ENCODE results near the gene TP53I3. TPM values are rescaled to one million over a fixed set of nuclear protein-coding genes. Genes with fewer than 3 reads are reported as not detected.

The TP53I3 gene
- total RNA-seq, 1 donor from 2014 or later: 81.5 TPM

- DNase-seq (ENCODE audit: low spot score): no peak
Observed at GRCh38 chr2:24058564-24059271, 25.9 kb downstream of the TP53I3 start.

DNA sequence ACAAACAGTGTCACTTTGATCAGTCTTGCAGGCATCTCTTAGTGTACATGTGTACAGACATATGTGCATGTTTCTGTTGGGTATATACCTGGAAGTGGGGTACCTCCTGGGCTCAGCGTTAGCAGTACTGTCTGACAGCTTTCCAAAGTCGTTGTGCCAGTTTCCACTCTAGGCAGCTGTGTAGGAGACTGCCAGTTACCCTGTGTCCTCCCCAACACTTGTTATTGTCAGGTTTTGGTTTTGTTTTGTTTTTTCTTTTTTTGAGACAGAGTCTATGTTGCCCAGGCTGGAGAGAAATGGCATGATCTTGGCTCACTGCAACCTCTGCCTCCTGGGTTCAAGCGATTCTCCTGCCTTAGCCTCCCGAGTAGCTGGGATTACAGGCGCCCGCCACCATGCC is 28.9 kb downstream of the TP53I3 start:
- Mint-ChIP-seq H3K27me3 (ENCODE audit: unreplicated experiment) (peaks cover 5% of the 10 kb centered on the region), H3K27ac (ENCODE audit: unreplicated experiment) (no peak overlapping the region), H3K9me3 (ENCODE audit: unreplicated experiment) (no peaks in the 10 kb centered on the region), H3K36me3 (ENCODE audit: low read depth, unreplicated experiment) (peaks cover 15% of the 10 kb centered on the region), H3K4me1 (ENCODE audit: unreplicated experiment) (peaks cover 3% of the 10 kb centered on the region), H3K4me3 (ENCODE audit: unreplicated experiment) (no peak overlapping the region)
- no peak for DNase-seq (ENCODE audit: low spot score)
- TF ChIP-seq, protein P1, sequence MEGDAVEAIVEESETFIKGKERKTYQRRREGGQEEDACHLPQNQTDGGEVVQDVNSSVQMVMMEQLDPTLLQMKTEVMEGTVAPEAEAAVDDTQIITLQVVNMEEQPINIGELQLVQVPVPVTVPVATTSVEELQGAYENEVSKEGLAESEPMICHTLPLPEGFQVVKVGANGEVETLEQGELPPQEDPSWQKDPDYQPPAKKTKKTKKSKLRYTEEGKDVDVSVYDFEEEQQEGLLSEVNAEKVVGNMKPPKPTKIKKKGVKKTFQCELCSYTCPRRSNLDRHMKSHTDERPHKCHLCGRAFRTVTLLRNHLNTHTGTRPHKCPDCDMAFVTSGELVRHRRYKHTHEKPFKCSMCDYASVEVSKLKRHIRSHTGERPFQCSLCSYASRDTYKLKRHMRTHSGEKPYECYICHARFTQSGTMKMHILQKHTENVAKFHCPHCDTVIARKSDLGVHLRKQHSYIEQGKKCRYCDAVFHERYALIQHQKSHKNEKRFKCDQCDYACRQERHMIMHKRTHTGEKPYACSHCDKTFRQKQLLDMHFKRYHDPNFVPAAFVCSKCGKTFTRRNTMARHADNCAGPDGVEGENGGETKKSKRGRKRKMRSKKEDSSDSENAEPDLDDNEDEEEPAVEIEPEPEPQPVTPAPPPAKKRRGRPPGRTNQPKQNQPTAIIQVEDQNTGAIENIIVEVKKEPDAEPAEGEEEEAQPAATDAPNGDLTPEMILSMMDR (IDR thresholded peaks at IDR 0.05; ENCODE audit: unreplicated experiment): no peak

More at GRCh38 chr2:24058564-24059271, 25.9 kb downstream of the TP53I3 start:
- Mint-ChIP-seq H3K4me3 (ENCODE audit: unreplicated experiment) (no peak overlapping the region), H3K9me3 (ENCODE audit: unreplicated experiment) (no peaks in the 10 kb centered on the region), H3K27ac (ENCODE audit: unreplicated experiment) (no peak overlapping the region), H3K36me3 (ENCODE audit: low read depth, unreplicated experiment) (peaks cover 18% of the 10 kb centered on the region), H3K27me3 (ENCODE audit: unreplicated experiment) (peaks cover 5% of the 10 kb centered on the region), H3K4me1 (ENCODE audit: unreplicated experiment) (peaks cover 3% of the 10 kb centered on the region)
- TF ChIP-seq, protein P1 (IDR thresholded peaks at IDR 0.05; ENCODE audit: unreplicated experiment): no peak

- peak overlapping the region; percentile 47 for H3K4me3 Mint-ChIP-seq (ENCODE audit: unreplicated experiment)
- peaks cover 15% of the 10 kb centered on the region for H3K36me3 Mint-ChIP-seq (ENCODE audit: low read depth, unreplicated experiment)
- H3K9me3 Mint-ChIP-seq (ENCODE audit: unreplicated experiment): no peaks in the 10 kb centered on the region
- no peak overlapping the region for H3K27ac Mint-ChIP-seq (ENCODE audit: unreplicated experiment)
- TF ChIP-seq, protein P1 (IDR thresholded peaks at IDR 0.05; ENCODE audit: unreplicated experiment): no peak
- peaks cover 2% of the 10 kb centered on the region for H3K27me3 Mint-ChIP-seq (ENCODE audit: unreplicated experiment)
- no peak for DNase-seq (ENCODE audit: low spot score)
- no peaks in the 10 kb centered on the region for H3K4me1 Mint-ChIP-seq (ENCODE audit: unreplicated experiment)
Observed at GRCh38 chr2:24054366-24055010, 30.1 kb downstream of the TP53I3 start.

GRCh38 chr2:24052951-24053350 is 31.7 kb downstream of the TP53I3 start:
- Mint-ChIP-seq H3K27me3 (ENCODE audit: unreplicated experiment) (peaks cover 4% of the 10 kb centered on the region), H3K4me3 (ENCODE audit: unreplicated experiment) (no peak overlapping the region), H3K27ac (ENCODE audit: unreplicated experiment) (no peak overlapping the region), H3K4me1 (ENCODE audit: unreplicated experiment) (no peaks in the 10 kb centered on the region), H3K36me3 (ENCODE audit: low read depth, unreplicated experiment) (peaks cover 15% of the 10 kb centered on the region), H3K9me3 (ENCODE audit: unreplicated experiment) (no peaks in the 10 kb centered on the region)
- TF ChIP-seq, protein P1 (IDR thresholded peaks at IDR 0.05; ENCODE audit: unreplicated experiment): no peak
- no peak for DNase-seq (ENCODE audit: low spot score)

- Mint-ChIP-seq H3K4me1 (ENCODE audit: unreplicated experiment) (peaks cover 11% of the 10 kb centered on the region), H3K9me3 (ENCODE audit: unreplicated experiment) (no peaks in the 10 kb centered on the region), H3K27ac (ENCODE audit: unreplicated experiment) (no peak overlapping the region), H3K4me3 (ENCODE audit: unreplicated experiment) (no peak overlapping the region), H3K27me3 (ENCODE audit: unreplicated experiment) (peaks cover 5% of the 10 kb centered on the region), H3K36me3 (ENCODE audit: low read depth, unreplicated experiment) (peaks cover 15% of the 10 kb centered on the region)
- DNase-seq (ENCODE audit: low spot score): no peak
- TF ChIP-seq, protein P1 (IDR thresholded peaks at IDR 0.05; ENCODE audit: unreplicated experiment): no peak
Observed at GRCh38 chr2:24051833-24052232, 32.8 kb downstream of the TP53I3 start.

Data from endothelial cell (in vitro differentiated cells).